ENCODE measurements around the gene DNAAF5.
"Not testable (repeated sequence)": the region's sequence is repeated elsewhere in the genome, so short reads cannot be mapped to it uniquely, and the experiment has no call there.

Gene DNAAF5

GRCh38 chr7:801940-802381, 75.5 kb downstream of the DNAAF5 start:
- DNase-seq: peak; percentile 62
- Histone ChIP-seq H3K36me3 (no peaks in the 10 kb centered on the region), H3K4me3 (ENCODE audit: low read depth, low read length) (no peak overlapping the region), H3K9me3 (no peaks in the 10 kb centered on the region; the same call in 1 of the 2 replicates), H3K27me3 (no peaks in the 10 kb centered on the region), H3K4me1 (no peaks in the 10 kb centered on the region)
- TF ChIP-seq CTCF (IDR thresholded peaks at IDR 0.05; ENCODE audit: low read depth, low read length): no peak

- no peak overlapping the region for H3K4me3 ChIP-seq (ENCODE audit: low read depth, low read length)
- H3K36me3 ChIP-seq: no peaks in the 10 kb centered on the region
- H3K27me3 ChIP-seq: no peaks in the 10 kb centered on the region
- H3K9me3 ChIP-seq: no peaks in the 10 kb centered on the region; the same call in 1 of the 2 replicates
- TF ChIP-seq CTCF (IDR thresholded peaks at IDR 0.05; ENCODE audit: low read depth, low read length): no peak
- no peak for DNase-seq
- H3K4me1 ChIP-seq: no peaks in the 10 kb centered on the region
These were observed 76.2 kb downstream of the DNAAF5 start for GRCh38 chr7:802500-803242.

GRCh38 chr7:803243-803635, 76.7 kb downstream of the DNAAF5 start:
- TF ChIP-seq CTCF (IDR thresholded peaks at IDR 0.05; ENCODE audit: low read depth, low read length): no peak
- no peaks in the 10 kb centered on the region for H3K36me3 ChIP-seq
- no peak for DNase-seq
- H3K4me1 ChIP-seq: no peaks in the 10 kb centered on the region
- H3K9me3 ChIP-seq: no peaks in the 10 kb centered on the region
- H3K4me3 ChIP-seq (ENCODE audit: low read depth, low read length): no peak overlapping the region
- no peaks in the 10 kb centered on the region for H3K27me3 ChIP-seq

GRCh38 chr7:803796-804195, 77.3 kb downstream of the DNAAF5 start:
- H3K4me3 ChIP-seq (ENCODE audit: low read depth, low read length); DNase-seq; H3K27me3 ChIP-seq; H3K4me1 ChIP-seq; H3K9me3 ChIP-seq; H3K36me3 ChIP-seq: not testable (repeated sequence)

GRCh38 chr7:805261-805660, 78.8 kb downstream of the DNAAF5 start:
- Histone ChIP-seq H3K4me1 (no peaks in the 10 kb centered on the region), H3K9me3 (no peaks in the 10 kb centered on the region), H3K36me3 (no peaks in the 10 kb centered on the region), H3K27me3 (no peaks in the 10 kb centered on the region), H3K4me3 (ENCODE audit: low read depth, low read length) (no peak overlapping the region)
- TF ChIP-seq CTCF (IDR thresholded peaks at IDR 0.05; ENCODE audit: low read depth, low read length): no peak
- no peak for DNase-seq

- peak overlapping the region; percentile 73 for H3K4me3 ChIP-seq (ENCODE audit: low read depth, low read length)
- TF ChIP-seq CTCF (IDR thresholded peaks at IDR 0.05; ENCODE audit: low read depth, low read length): no peak
- DNase-seq: peak; percentile 72
These were observed 89.1 kb downstream of the DNAAF5 start for GRCh38 chr7:815284-816216.

More at GRCh38 chr7:815284-816216, 89.1 kb downstream of the DNAAF5 start:
- 0 out of 2 replicates have a peak, but pooled peaks cover 2% of the 10 kb centered on the region for H3K9me3 ChIP-seq
- no peaks in the 10 kb centered on the region for H3K27me3 ChIP-seq
- H3K36me3 ChIP-seq: peaks cover 5% of the 10 kb centered on the region; the same call in 1 of the 2 replicates
- H3K4me1 ChIP-seq: peaks cover 4% of the 10 kb centered on the region; the same call in 1 of the 2 replicates

Data from BE2C (cell line).